ENCODE measurements around the gene MYOZ3. TPM values are rescaled to one million over a fixed set of nuclear protein-coding genes. Genes with fewer than 3 reads are reported as not detected.

Gene MYOZ3
- total and polyA plus RNA-seq, 2 of the 8 experiments (the other 6 are each of a cell fraction or from before 2014, with no cell fraction given): 9.6 to 19.1 TPM

DNA sequence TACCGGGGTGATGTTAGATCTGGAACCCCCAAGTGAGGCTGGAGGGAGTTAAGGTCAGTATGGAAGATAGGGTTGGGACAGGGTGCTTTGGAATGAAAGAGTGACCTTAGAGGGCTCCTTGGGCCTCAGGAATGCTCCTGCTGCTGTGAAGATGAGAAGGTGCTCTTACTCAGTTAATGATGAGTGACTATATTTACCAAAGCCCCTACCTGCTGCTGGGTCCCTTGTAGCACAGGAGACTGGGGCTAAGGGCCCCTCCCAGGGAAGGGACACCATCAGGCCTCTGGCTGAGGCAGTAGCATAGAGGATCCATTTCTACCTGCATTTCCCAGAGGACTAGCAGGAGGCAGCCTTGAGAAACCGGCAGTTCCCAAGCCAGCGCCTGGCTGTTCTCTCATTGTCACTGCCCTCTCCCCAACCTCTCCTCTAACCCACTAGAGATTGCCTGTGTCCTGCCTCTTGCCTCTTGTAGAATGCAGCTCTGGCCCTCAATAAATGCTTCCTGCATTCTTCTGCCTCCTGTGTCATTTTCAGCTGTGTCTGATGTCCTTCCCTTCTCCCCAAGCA lies 2.3 kb upstream of the MYOZ3 start:
- FAIRE-seq: no peak
- no peak overlapping the region; the same call in 1 of the 2 replicates for H3K18ac ChIP-seq (ENCODE audit: extremely low read depth, low read length)
- CTCF ChIA-PET (ENCODE audit: partially characterized antibody): interaction anchor here (0.8 to 20.1 kb wide), 16 partner anchors 12 to 199 kb away, joined by 3 to 303 read pairs (median 4); partner anchors contain the start of genes RBM22 and SYNPO

More for the DNA sequence above, 2.3 kb upstream of the MYOZ3 start:
- Histone ChIP-seq H3K79me2 (ENCODE audit: control insufficient read depth in 1 of 2, insufficient read depth in 2 of 2, low read length in 2 of 2) (no peaks in the 10 kb centered on the region), H2BK20ac (ENCODE audit: low read length) (0 out of 2 replicates have a peak overlapping the region, but pooled peaks have one; percentile 97), H3K36me3 (ENCODE audit: control insufficient read depth in 2 of 4, insufficient read depth in 4 of 4, low read length in 3 of 4) (no peaks in the 10 kb centered on the region), H3K23me2 (ENCODE audit: low read depth, low read length) (peaks cover 2% of the 10 kb centered on the region; the same call in 1 of the 2 replicates), H4K8ac (ENCODE audit: extremely low read depth, insufficient read depth, low read length) (no peak overlapping the region), H3K4me1 (replicated peaks in 1 of 4; ENCODE audit: control insufficient read depth in 3 of 4, insufficient read depth in 4 of 4, low read length in 3 of 4) (peaks cover 0 to 11% (median 2%) of the 10 kb centered on the region in 4 experiments; a peak in 4 of 7 replicates), H2BK15ac (ENCODE audit: low read length) (no peak overlapping the region), H3K4me3 (ENCODE audit: extremely low read depth in 1 of 4, insufficient read depth in 2 of 4, low read depth in 3 of 4, low read length in 4 of 4) (no peak overlapping the region), H3K27me3 (replicated peaks in 1 of 4; ENCODE audit: control insufficient read depth in 3 of 4, extremely low read depth in 1 of 4, insufficient read depth in 3 of 4, low read length in 3 of 4) (no peaks in the 10 kb centered on the region; a peak in 1 of 7 replicates), H4K91ac (replicated peaks; ENCODE audit: insufficient read length, low read length) (peak overlapping the region; percentile 26), H2BK5ac (ENCODE audit: low read depth, low read length) (no peak overlapping the region), H3K4ac (replicated peaks; ENCODE audit: insufficient read length, low read depth, low read length) (no peak overlapping the region), H2BK12ac (ENCODE audit: low read depth, low read length) (no peak overlapping the region), H3K79me1 (ENCODE audit: low read depth, low read length) (no peaks in the 10 kb centered on the region), H2AFZ (ENCODE audit: low read length) (no peak overlapping the region), H3K23ac (ENCODE audit: insufficient read length) (no peak overlapping the region), H3K9me3 (ENCODE audit: insufficient read depth in 2 of 2, low read depth in 1 of 2, low read length in 1 of 2) (no peaks in the 10 kb centered on the region), H2BK120ac (replicated peaks; ENCODE audit: low read depth, low read length) (no peak overlapping the region), H3K9ac (replicated peaks in 1 of 4; ENCODE audit: extremely low read depth in 1 of 4, low read depth in 3 of 4, low read length in 3 of 4) (no peak overlapping the region), H2AK5ac (ENCODE audit: low read depth, low read length) (no peak overlapping the region), H3K56ac (replicated peaks; ENCODE audit: insufficient read length, low read depth, low read length) (no peak overlapping the region), H3K14ac (ENCODE audit: insufficient read length) (no peak overlapping the region), H3K4me2 (ENCODE audit: insufficient read depth in 1 of 2, low read depth in 2 of 2, low read length in 2 of 2) (no peak overlapping the region), H4K5ac (ENCODE audit: insufficient read length, low read depth, low read length) (no peak overlapping the region), H3K27ac (ENCODE audit: low read depth, low read length) (no peak overlapping the region), H4K20me1 (replicated peaks in 1 of 2; ENCODE audit: control insufficient read depth in 1 of 2, insufficient read depth in 2 of 2, low read length in 2 of 2) (no peaks in the 10 kb centered on the region)
- POLR2A ChIA-PET (ENCODE audit: partially characterized antibody): interaction anchor here (0.7 to 8.2 kb wide), 3 partner anchors 13 to 209 kb away, joined by 3 to 70 read pairs (median 4); no protein-coding TSS in a partner anchor
- TF ChIP-seq RAD21 (IDR thresholded peaks at IDR 0.05 in 1 of 2, conservative IDR thresholded peaks at IDR 0.05 in 1 of 2; ENCODE audit: low read depth in 2 of 2, low read length in 2 of 2): 0 out of 4 replicates have a peak, but pooled peaks of 1 of the 2 experiments have one; percentile 5
- no peak for TF ChIP-seq SUZ12 (IDR thresholded peaks at IDR 0.05; ENCODE audit: low read length)
- no peak for DNase-seq (ENCODE audit: low read depth in 1 of 2, low spot score in 2 of 2)
- WGBS, 2 experiments (ENCODE audit: extremely low coverage in 1 of 2, insufficient coverage in 1 of 2, insufficient read length in 1 of 2, insufficient replicate concordance in 2 of 2, low coverage in 1 of 2, low lambda C conversion rate in 2 of 2, missing lambda C conversion rate in 1 of 2): 52% methylated on average over 3 of the region's 3 CpGs; no CpG with 5 or more reads in 1 of the 2 experiments
